ENCODE data around the gene PGBD5. TPM values are rescaled to one million over a fixed set of nuclear protein-coding genes. Genes with fewer than 3 reads are reported as not detected.
A peak's percentile ranks its signal among the peaks of the same experiment; 100 is the strongest.

Gene PGBD5
- total RNA-seq, 5 donors from 2014 or later (not counting 1 experiment from before 2014, with no cell fraction given): 0.03 to 0.09 (median 0.09) TPM; not detected in 2

DNA sequence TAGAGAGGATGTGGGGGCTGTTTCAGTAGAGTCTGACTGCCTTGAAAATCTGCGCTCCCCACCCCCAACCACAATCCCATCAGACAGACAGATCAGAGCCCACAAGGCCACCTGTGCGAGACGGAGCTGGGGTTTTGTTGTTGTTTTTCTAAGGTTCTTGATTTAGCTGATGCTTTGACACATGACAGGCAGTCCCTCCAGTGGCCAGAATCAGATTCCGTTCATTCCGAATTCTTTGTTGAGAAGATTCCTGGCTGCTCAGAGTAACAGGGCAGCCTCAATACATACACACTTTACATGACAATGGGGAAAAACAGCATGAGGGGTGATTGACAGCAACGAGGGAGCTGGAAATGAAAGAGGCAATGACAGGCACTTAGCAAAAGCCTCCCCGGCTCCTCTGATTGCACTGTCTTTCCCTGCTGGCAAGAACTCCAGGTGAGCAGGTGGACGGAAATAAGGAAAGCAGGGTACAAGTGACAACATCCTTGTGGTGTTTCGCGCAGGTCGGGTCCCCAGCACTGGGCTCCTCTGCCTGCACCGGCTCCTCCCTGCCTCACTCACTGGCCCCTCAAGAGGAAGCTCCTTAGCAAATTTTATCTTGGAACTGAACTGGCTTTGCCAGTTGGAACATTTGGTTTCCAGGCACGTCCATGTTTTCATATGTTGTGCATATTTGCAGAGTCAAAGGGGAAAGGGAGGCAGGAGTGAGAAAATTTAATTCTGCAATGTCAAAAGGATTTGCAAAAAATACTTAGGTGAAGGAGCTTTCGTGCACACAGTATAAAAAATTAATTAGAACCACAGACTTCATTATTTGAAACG lies 148.7 kb downstream of the PGBD5 start:
- Mint-ChIP-seq H3K36me3 (peaks cover 34% of the 10 kb centered on the region), H3K27ac (peak overlapping the region; percentile 19 to 83), H3K27me3 (no peaks in the 10 kb centered on the region), H3K9me3 (no peaks in the 10 kb centered on the region), H3K4me3 (peak overlapping the region in 2 of 3 donors; percentile 25 to 41), H3K4me1 (peaks cover 36 to 63% (median 55%) of the 10 kb centered on the region in 3 donors)
- H3K4me3 ChIP-seq (ENCODE audit: control insufficient read depth in 1 of 2, extremely low read depth in 1 of 2, low read length in 1 of 2): no peak overlapping the region
- no peaks in the 10 kb centered on the region for H3K27me3 ChIP-seq (replicated peaks in 1 of 2; ENCODE audit: control insufficient read depth in 2 of 2, extremely low read depth in 1 of 2, insufficient read depth in 2 of 2, low read length in 1 of 2)
- no peak overlapping the region for H3K27ac ChIP-seq (ENCODE audit: low read length)
- 68% methylated on average over 4 of the region's 15 CpGs for WGBS (ENCODE audit: insufficient coverage)
- POLR2A ChIA-PET: no interaction called here
- ATAC-seq (replicated peaks in 1 of 4): peak in 3 of 4 experiments; percentile 31 to 73 (median 60)
- CTCF ChIA-PET: interaction anchor here in 1 of 2 donors (0.5 kb wide), 1 partner anchor 1015 kb away, joined by 3 read pairs; no protein-coding TSS in a partner anchor
- H3K4me1 ChIP-seq (ENCODE audit: control insufficient read depth in 1 of 2, extremely low read depth in 1 of 2, insufficient read depth in 2 of 2, low read length in 2 of 2): peaks cover 17 to 25% of the 10 kb centered on the region in 2 experiments
- H3K36me3 ChIP-seq (ENCODE audit: control insufficient read depth in 2 of 2, extremely low read depth in 1 of 2, insufficient read depth in 1 of 2, low read length in 1 of 2): peaks cover 0 to 22% of the 10 kb centered on the region in 2 donors
- peak in 18 of 35 experiments; percentile 3 to 42 (median 17) for DNase-seq
- no peaks in the 10 kb centered on the region for H3K9me3 ChIP-seq

- no peaks in the 10 kb centered on the region for H3K27me3 Mint-ChIP-seq
- Histone ChIP-seq H3K9me3 (no peaks in the 10 kb centered on the region), H3K4me1 (ENCODE audit: control insufficient read depth in 1 of 2, extremely low read depth in 1 of 2, insufficient read depth in 2 of 2, low read length in 2 of 2) (peaks cover 17 to 22% of the 10 kb centered on the region in 2 experiments), H3K4me3 (ENCODE audit: control insufficient read depth in 1 of 2, extremely low read depth in 1 of 2, low read length in 1 of 2) (no peak overlapping the region), H3K36me3 (ENCODE audit: control insufficient read depth in 2 of 2, extremely low read depth in 1 of 2, insufficient read depth in 1 of 2, low read length in 1 of 2) (peaks cover 0 to 25% of the 10 kb centered on the region in 2 donors), H3K27ac (ENCODE audit: low read length) (no peak overlapping the region), H3K27me3 (replicated peaks in 1 of 2; ENCODE audit: control insufficient read depth in 2 of 2, extremely low read depth in 1 of 2, insufficient read depth in 2 of 2, low read length in 1 of 2) (no peaks in the 10 kb centered on the region)
- peaks cover 30 to 60% (median 50%) of the 10 kb centered on the region in 3 donors for H3K4me1 Mint-ChIP-seq
- ATAC-seq (replicated peaks in 1 of 4) (no peak), DNase-seq (peak in 2 of 35 experiments; percentile 2 to 6)
- H3K36me3 Mint-ChIP-seq: peaks cover 34% of the 10 kb centered on the region
- no peaks in the 10 kb centered on the region for H3K9me3 Mint-ChIP-seq
- H3K27ac Mint-ChIP-seq: peak overlapping the region in 1 of 2 donors; percentile 50
- POLR2A ChIA-PET: no interaction called here
- peak overlapping the region in 1 of 3 donors; percentile 41 for H3K4me3 Mint-ChIP-seq
- 93% methylated on average over 4 of the region's 5 CpGs for WGBS (ENCODE audit: insufficient coverage)
- CTCF ChIA-PET: no interaction called here
These were observed 149.7 kb downstream of the PGBD5 start for GRCh38 chr1:230276401-230276800.

DNA sequence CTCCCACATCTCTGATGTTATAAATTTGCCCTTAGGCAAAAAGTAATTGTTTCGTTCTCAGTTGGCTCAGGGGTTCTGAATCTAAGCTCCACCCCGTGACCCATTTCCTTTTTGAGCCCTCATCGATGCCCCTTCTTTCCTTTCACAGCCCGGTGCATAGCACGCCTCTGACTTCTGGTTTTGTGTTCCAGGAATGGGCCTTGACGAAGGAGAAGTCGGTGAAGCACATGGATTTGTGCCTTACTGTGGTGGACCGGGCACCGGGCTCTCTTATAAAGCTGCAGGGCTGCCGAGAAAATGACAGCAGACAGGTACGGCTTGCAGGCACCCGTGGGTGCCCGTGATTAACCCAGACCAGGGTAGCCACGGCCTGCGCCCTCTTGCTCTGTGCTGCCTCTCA lies 151.9 kb downstream of the PGBD5 start:
- CTCF ChIA-PET: no interaction called here
- peaks cover 45 to 68% (median 62%) of the 10 kb centered on the region in 3 donors for H3K4me1 Mint-ChIP-seq
- Histone ChIP-seq H3K4me1 (ENCODE audit: control insufficient read depth in 1 of 2, extremely low read depth in 1 of 2, insufficient read depth in 2 of 2, low read length in 2 of 2) (peaks cover 24 to 37% of the 10 kb centered on the region in 2 experiments), H3K9me3 (no peaks in the 10 kb centered on the region), H3K27me3 (replicated peaks in 1 of 2; ENCODE audit: control insufficient read depth in 2 of 2, extremely low read depth in 1 of 2, insufficient read depth in 2 of 2, low read length in 1 of 2) (no peaks in the 10 kb centered on the region), H3K36me3 (ENCODE audit: control insufficient read depth in 2 of 2, extremely low read depth in 1 of 2, insufficient read depth in 1 of 2, low read length in 1 of 2) (peaks cover 0 to 14% of the 10 kb centered on the region in 2 donors), H3K4me3 (ENCODE audit: control insufficient read depth in 1 of 2, extremely low read depth in 1 of 2, low read length in 1 of 2) (no peak overlapping the region), H3K27ac (ENCODE audit: low read length) (no peak overlapping the region)
- no peaks in the 10 kb centered on the region for H3K9me3 Mint-ChIP-seq
- peak; percentile 35 to 42 (median 38) for ATAC-seq (replicated peaks in 1 of 4)
- peak in 1 of 35 experiments; percentile 22 for DNase-seq
- 56% methylated on average over 13 of the region's 15 CpGs for WGBS (ENCODE audit: insufficient coverage)
- peak overlapping the region in 2 of 3 donors; percentile 58 to 66 for H3K4me3 Mint-ChIP-seq
- POLR2A ChIA-PET: interaction anchor here in 1 of 2 donors (0.5 to 0.6 kb wide), 2 partner anchors 599 to 768 kb away, joined by 5 to 8 read pairs; no protein-coding TSS in a partner anchor
- no peaks in the 10 kb centered on the region for H3K27me3 Mint-ChIP-seq
- peaks cover 28% of the 10 kb centered on the region for H3K36me3 Mint-ChIP-seq
- peak overlapping the region in 1 of 2 donors; percentile 67 for H3K27ac Mint-ChIP-seq

- ATAC-seq (replicated peaks in 1 of 4): peak in 1 of 4 experiments; percentile 35
- CTCF ChIA-PET: interaction anchor here in 1 of 2 donors (0.9 kb wide), 1 partner anchor 612 kb away, joined by 3 read pairs; no protein-coding TSS in a partner anchor
- Mint-ChIP-seq H3K4me1 (peaks cover 40 to 57% (median 52%) of the 10 kb centered on the region in 3 donors), H3K9me3 (no peaks in the 10 kb centered on the region), H3K27me3 (no peaks in the 10 kb centered on the region), H3K36me3 (peaks cover 22% of the 10 kb centered on the region), H3K4me3 (peak overlapping the region in 1 of 3 donors; percentile 62), H3K27ac (peak overlapping the region; percentile 38 to 82)
- POLR2A ChIA-PET: no interaction called here
- Histone ChIP-seq H3K27ac (ENCODE audit: low read length) (no peak overlapping the region), H3K4me3 (ENCODE audit: control insufficient read depth in 1 of 2, extremely low read depth in 1 of 2, low read length in 1 of 2) (no peak overlapping the region), H3K36me3 (ENCODE audit: control insufficient read depth in 2 of 2, extremely low read depth in 1 of 2, insufficient read depth in 1 of 2, low read length in 1 of 2) (peaks cover 0 to 11% of the 10 kb centered on the region in 2 donors), H3K27me3 (replicated peaks in 1 of 2; ENCODE audit: control insufficient read depth in 2 of 2, extremely low read depth in 1 of 2, insufficient read depth in 2 of 2, low read length in 1 of 2) (no peaks in the 10 kb centered on the region), H3K9me3 (no peaks in the 10 kb centered on the region), H3K4me1 (ENCODE audit: control insufficient read depth in 1 of 2, extremely low read depth in 1 of 2, insufficient read depth in 2 of 2, low read length in 2 of 2) (peaks cover 19 to 32% of the 10 kb centered on the region in 2 experiments)
- peak in 1 of 35 experiments; percentile 22 for DNase-seq
- no CpG with 5 or more reads among the region's 7 CpGs for WGBS (ENCODE audit: insufficient coverage)
These were observed 152.9 kb downstream of the PGBD5 start for GRCh38 chr1:230273141-230273710.

GRCh38 chr1:230272557-230272956 lies 153.6 kb downstream of the PGBD5 start:
- no peak overlapping the region for H3K4me3 ChIP-seq (ENCODE audit: control insufficient read depth in 1 of 2, extremely low read depth in 1 of 2, low read length in 1 of 2)
- POLR2A ChIA-PET: no interaction called here
- H3K27me3 ChIP-seq (replicated peaks in 1 of 2; ENCODE audit: control insufficient read depth in 2 of 2, extremely low read depth in 1 of 2, insufficient read depth in 2 of 2, low read length in 1 of 2): no peaks in the 10 kb centered on the region
- peaks cover 43 to 55% (median 49%) of the 10 kb centered on the region in 3 donors for H3K4me1 Mint-ChIP-seq
- DNase-seq: peak in 1 of 35 experiments; percentile 10
- no peaks in the 10 kb centered on the region for H3K9me3 ChIP-seq
- H3K27ac Mint-ChIP-seq: peak overlapping the region in 1 of 2 donors; percentile 82
- H3K4me1 ChIP-seq (ENCODE audit: control insufficient read depth in 1 of 2, extremely low read depth in 1 of 2, insufficient read depth in 2 of 2, low read length in 2 of 2): peaks cover 16 to 31% of the 10 kb centered on the region in 2 experiments
- peaks cover 0 to 13% of the 10 kb centered on the region in 2 donors for H3K36me3 ChIP-seq (ENCODE audit: control insufficient read depth in 2 of 2, extremely low read depth in 1 of 2, insufficient read depth in 1 of 2, low read length in 1 of 2)
- WGBS (ENCODE audit: insufficient coverage): 94% methylated on average over 2 of the region's 9 CpGs
- no peak for ATAC-seq (replicated peaks in 1 of 4)
- peaks cover 22% of the 10 kb centered on the region for H3K36me3 Mint-ChIP-seq
- no peaks in the 10 kb centered on the region for H3K27me3 Mint-ChIP-seq
- H3K27ac ChIP-seq (ENCODE audit: low read length): no peak overlapping the region
- CTCF ChIA-PET: no interaction called here
- peak overlapping the region in 1 of 3 donors; percentile 62 for H3K4me3 Mint-ChIP-seq
- no peaks in the 10 kb centered on the region for H3K9me3 Mint-ChIP-seq

DNA sequence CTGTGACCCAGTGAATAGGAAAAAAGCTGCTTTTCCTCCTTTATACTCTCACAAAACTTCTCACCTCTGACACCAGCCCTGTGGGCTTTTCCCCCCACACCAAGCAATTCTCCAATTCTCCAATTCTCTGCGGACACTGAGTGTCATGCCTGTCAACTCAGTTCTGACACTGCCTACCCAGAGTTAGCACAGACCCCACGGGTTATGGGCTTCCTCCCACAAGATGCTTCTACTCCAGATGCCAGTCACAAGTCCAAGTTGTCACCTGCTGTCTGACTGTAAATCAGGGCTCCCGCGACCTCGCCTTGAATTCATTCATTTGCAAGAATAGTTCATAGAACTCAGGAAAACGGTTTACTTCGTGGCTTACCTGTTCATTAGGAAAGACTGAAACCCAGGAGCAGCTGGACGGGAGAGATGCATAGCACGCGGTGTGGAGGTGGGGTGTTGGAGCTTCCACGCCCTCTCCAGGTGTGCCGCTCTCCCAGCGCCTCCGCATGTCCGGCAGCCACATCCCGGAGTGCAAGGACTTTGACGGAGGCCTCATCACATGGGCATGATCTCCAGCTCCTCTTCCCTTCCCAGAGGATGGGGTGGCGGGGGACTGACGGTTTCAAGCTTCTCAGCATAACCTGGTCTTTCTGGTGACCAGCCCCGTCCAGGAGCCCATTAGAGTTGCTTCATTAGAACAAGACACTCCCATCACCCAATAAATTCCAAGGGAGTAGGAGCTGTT lies 154.7 kb downstream of the PGBD5 start:
- ATAC-seq (replicated peaks in 1 of 4): no peak
- Histone ChIP-seq H3K9me3 (no peaks in the 10 kb centered on the region), H3K4me3 (ENCODE audit: control insufficient read depth in 1 of 2, extremely low read depth in 1 of 2, low read length in 1 of 2) (no peak overlapping the region), H3K36me3 (ENCODE audit: control insufficient read depth in 2 of 2, extremely low read depth in 1 of 2, insufficient read depth in 1 of 2, low read length in 1 of 2) (peaks cover 0 to 10% of the 10 kb centered on the region in 2 donors), H3K27ac (ENCODE audit: low read length) (no peak overlapping the region), H3K27me3 (replicated peaks in 1 of 2; ENCODE audit: control insufficient read depth in 2 of 2, extremely low read depth in 1 of 2, insufficient read depth in 2 of 2, low read length in 1 of 2) (no peaks in the 10 kb centered on the region), H3K4me1 (ENCODE audit: control insufficient read depth in 1 of 2, extremely low read depth in 1 of 2, insufficient read depth in 2 of 2, low read length in 2 of 2) (peaks cover 13 to 25% of the 10 kb centered on the region in 2 experiments)
- ChIA-PET CTCF (no interaction called here), POLR2A (no interaction called here)
- Mint-ChIP-seq H3K36me3 (peaks cover 19% of the 10 kb centered on the region), H3K4me3 (no peak overlapping the region), H3K27me3 (no peaks in the 10 kb centered on the region), H3K9me3 (no peaks in the 10 kb centered on the region), H3K27ac (peak overlapping the region; percentile 50 to 65), H3K4me1 (peaks cover 37 to 44% (median 38%) of the 10 kb centered on the region in 3 donors)
- no peak for DNase-seq
- 88% methylated on average over 13 of the region's 20 CpGs for WGBS (ENCODE audit: insufficient coverage)

Measured in T-cell (primary cell).